Right ventricle myocardium inferior (tissue), 1 donor: Measurements from ENCODE around the gene ZBTB44. TPM values are rescaled to one million over a fixed set of nuclear protein-coding genes. Genes with fewer than 3 reads are reported as not detected.
"Not testable (repeated sequence)": the region's sequence is repeated elsewhere in the genome, so short reads cannot be mapped to it uniquely, and the experiment has no call there.

Source experiments
- ATAC-seq: fragments of 200-7000 bp; cut with Tn5 transposase; one replicate; pipeline ENCODE4 v1.9.1; 2020; ENCODE audit warnings: mild to moderate bottlenecking, moderate library complexity
- DNase-seq: peaks from one replicate; pipeline ENCODE4 v3.0.0; 2021; ENCODE audit errors: missing footprints
- intact Hi-C: fragments of 100-400 bp; cut with DNase I; formaldehyde crosslinking; loops from one replicate; pipeline ENCODE4 v1.11.0; 2022
- total RNA-seq: library from RNA; stranded (reverse); fragmentation: NEBNext Ultra II Directional; extraction: Animal tissue kit (Norgen Biotek cat#: 25700); gene quantifications from one replicate; pipeline ENCODE4 v1.2.1, GENCODE V29; 2021
- donor health status: DM: no; HTN: yes; CAD: no; lungs with severe emphysema.

Gene ZBTB44
- total RNA-seq, 1 donor from 2014 or later: 41.5 TPM

- peak; percentile 86 for DNase-seq
- intact Hi-C loops: loop anchor here (5.0 to 10.0 kb wide), 2 partner anchors 312 to 601 kb away; partner anchors contain the start of genes PRDM10 and SNX19
Observed at GRCh38 chr11:130314184-130314749, 450 bp downstream of the ZBTB44 start.

GRCh38 chr11:130313383-130314183 lies 1.1 kb downstream of the ZBTB44 start:
- DNase-seq (no peak), ATAC-seq (no peak)
- intact Hi-C loops: loop anchor here (5.0 to 10.0 kb wide), 2 partner anchors 311 to 601 kb away; partner anchors contain the start of genes PRDM10 and SNX19

More at GRCh38 chr11:130314184-130314749, 450 bp downstream of the ZBTB44 start:
- peak; percentile 86 for ATAC-seq

- DNase-seq (no peak), ATAC-seq (no peak)
- intact Hi-C loops: loop anchor here (5.0 to 10.0 kb wide), 2 partner anchors 310 to 603 kb away; partner anchors contain the start of genes PRDM10 and SNX19
Observed at GRCh38 chr11:130312046-130312445, 2.7 kb downstream of the ZBTB44 start.

- ATAC-seq: no peak
- intact Hi-C loops: loop anchor here (5.0 to 10.0 kb wide), 2 partner anchors 308 to 604 kb away; partner anchors contain the start of genes PRDM10 and SNX19
- no peak for DNase-seq
Observed at GRCh38 chr11:130310622-130311021, 4.1 kb downstream of the ZBTB44 start.

GRCh38 chr11:130308886-130309285 lies 5.8 kb downstream of the ZBTB44 start:
- intact Hi-C loops: no loop called here
- ATAC-seq: no peak
- DNase-seq: no peak

- intact Hi-C loops: no loop called here
- DNase-seq (no peak), ATAC-seq (no peak)
Observed at GRCh38 chr11:130308059-130308458, 6.7 kb downstream of the ZBTB44 start.

GRCh38 chr11:130304651-130305050 lies 10.1 kb downstream of the ZBTB44 start:
- ATAC-seq (no peak), DNase-seq (no peak)
- intact Hi-C loops: no loop called here

GRCh38 chr11:130301002-130301401 lies 13.7 kb downstream of the ZBTB44 start:
- intact Hi-C loops: no loop called here
- DNase-seq (no peak), ATAC-seq (no peak)

GRCh38 chr11:130300567-130300966 lies 14.2 kb downstream of the ZBTB44 start:
- intact Hi-C loops: no loop called here
- DNase-seq: no peak
- no peak for ATAC-seq

- DNase-seq (no peak), ATAC-seq (no peak)
- intact Hi-C loops: no loop called here
Observed at GRCh38 chr11:130299978-130300377, 14.7 kb downstream of the ZBTB44 start.

- no peak for ATAC-seq
- intact Hi-C loops: no loop called here
- DNase-seq: no peak
Observed at GRCh38 chr11:130295657-130296056, 19.1 kb downstream of the ZBTB44 start.

- ATAC-seq (no peak), DNase-seq (no peak)
- intact Hi-C loops: no loop called here
Observed at GRCh38 chr11:130282111-130282510, 32.6 kb downstream of the ZBTB44 start.

GRCh38 chr11:130281341-130281740 lies 33.4 kb downstream of the ZBTB44 start:
- ATAC-seq, DNase-seq, intact Hi-C loops: not testable (repeated sequence)

GRCh38 chr11:130279989-130280388 lies 34.7 kb downstream of the ZBTB44 start:
- no peak for DNase-seq
- intact Hi-C loops: no loop called here
- no peak for ATAC-seq

GRCh38 chr11:130278745-130279144 lies 36.0 kb downstream of the ZBTB44 start:
- ATAC-seq (no peak), DNase-seq (no peak)
- intact Hi-C loops: no loop called here

- no peak for ATAC-seq
- intact Hi-C loops: no loop called here
- DNase-seq: no peak
Observed at GRCh38 chr11:130278151-130278550, 36.6 kb downstream of the ZBTB44 start.

- intact Hi-C loops: no loop called here
- ATAC-seq (no peak), DNase-seq (no peak)
Observed at GRCh38 chr11:130272336-130272735, 42.4 kb downstream of the ZBTB44 start.

- DNase-seq: no peak
- intact Hi-C loops: no loop called here
- no peak for ATAC-seq
Observed at GRCh38 chr11:130269326-130269943, 45.3 kb downstream of the ZBTB44 start.

- no peak for DNase-seq
- intact Hi-C loops: no loop called here
- ATAC-seq: no peak
Observed at GRCh38 chr11:130263351-130263750, 51.4 kb downstream of the ZBTB44 start.

GRCh38 chr11:130262424-130262823 lies 52.3 kb downstream of the ZBTB44 start:
- ATAC-seq (no peak), DNase-seq (no peak)
- intact Hi-C loops: no loop called here
